ENCODE results near the gene MARK3. TPM values are rescaled to one million over a fixed set of nuclear protein-coding genes. Genes with fewer than 3 reads are reported as not detected.

MARK3 gene
- polyA plus RNA-seq, 1 donor (not counting 4 experiments of a cell fraction or from before 2014, with no cell fraction given) = 133 TPM

- Histone ChIP-seq H3K4me2 (ENCODE audit: control insufficient read depth, extremely low read depth, insufficient read depth, low read depth, low read length) (peak overlapping the region; percentile 58), H3K4me3 (ENCODE audit: control insufficient read depth in 2 of 3, extremely low read depth in 1 of 3, insufficient read depth in 2 of 3, low read depth in 1 of 3, low read length in 3 of 3) (peak overlapping the region in 1 of 3 experiments; percentile 4)
- FAIRE-seq = peak; percentile 65
Measured at GRCh38 chr14:103401223-103402214, 16.3 kb downstream of the MARK3 start.

GRCh38 chr14:103402695-103403094 is 17.5 kb downstream of the MARK3 start:
- peaks cover 51% of the 10 kb centered on the region for H3K4me1 ChIP-seq (ENCODE audit: control insufficient read depth, extremely low read depth, insufficient read depth, low read length)
- H3K9me1 ChIP-seq (ENCODE audit: control insufficient read depth, extremely low read depth, insufficient read depth, low read length) = peaks cover 3% of the 10 kb centered on the region
- H3K79me2 ChIP-seq (ENCODE audit: control insufficient read depth, insufficient read depth, low read length) = peaks cover 92% of the 10 kb centered on the region
- H3K9me3 ChIP-seq (ENCODE audit: control insufficient read depth, low read depth, low read length) = no peaks in the 10 kb centered on the region
- DNase-seq (ENCODE audit: low read depth, low spot score) (no peak), FAIRE-seq (no peak)
- no peak overlapping the region for H2AFZ ChIP-seq (ENCODE audit: control insufficient read depth, low read length)
- peaks cover 57% of the 10 kb centered on the region for H4K20me1 ChIP-seq (ENCODE audit: control insufficient read depth, extremely low read depth, insufficient read depth, low read length)
- no peaks in the 10 kb centered on the region for H3K27me3 ChIP-seq (ENCODE audit: control insufficient read depth, extremely low read depth, insufficient read depth, low read length)
- H3K9ac ChIP-seq (ENCODE audit: control insufficient read depth, extremely low read depth, insufficient read depth, low read length) = no peak overlapping the region
- TF ChIP-seq EZH2 (IDR thresholded peaks at IDR 0.05; ENCODE audit: low read length) = no peak
- no peak for TF ChIP-seq CTCF (optimal IDR thresholded peaks at IDR 0.05 in 1 of 3, IDR thresholded peaks at IDR 0.05 in 1 of 3, conservative IDR thresholded peaks at IDR 0.05 in 1 of 3; ENCODE audit: extremely low read depth in 1 of 3, insufficient read depth in 2 of 3, low read length in 3 of 3)
- dilution Hi-C loops (cut with MboI; ENCODE audit: extremely low pct_ligation_motif_present, low sequenced_read_pairs) = no loop called here
- H3K36me3 ChIP-seq (ENCODE audit: control insufficient read depth in 2 of 2, extremely low read depth in 1 of 2, insufficient read depth in 2 of 2, low read length in 2 of 2) = peaks cover 4 to 5% of the 10 kb centered on the region in 2 experiments
- H3K4me2 ChIP-seq (ENCODE audit: control insufficient read depth, extremely low read depth, insufficient read depth, low read depth, low read length) = no peak overlapping the region
- H3K4me3 ChIP-seq (ENCODE audit: control insufficient read depth in 2 of 3, extremely low read depth in 1 of 3, insufficient read depth in 2 of 3, low read depth in 1 of 3, low read length in 3 of 3) = no peak overlapping the region
- peak overlapping the region; percentile 23 for H3K27ac ChIP-seq (ENCODE audit: control insufficient read depth, insufficient read depth, low read length)

More at GRCh38 chr14:103401223-103402214, 16.3 kb downstream of the MARK3 start:
- peak overlapping the region; percentile 59 for H3K27ac ChIP-seq (ENCODE audit: control insufficient read depth, insufficient read depth, low read length)
- no peak for DNase-seq (ENCODE audit: low read depth, low spot score)
- H3K9me1 ChIP-seq (ENCODE audit: control insufficient read depth, extremely low read depth, insufficient read depth, low read length) = peaks cover 3% of the 10 kb centered on the region
- dilution Hi-C loops (cut with MboI; ENCODE audit: extremely low pct_ligation_motif_present, low sequenced_read_pairs) = no loop called here
- no peaks in the 10 kb centered on the region for H3K27me3 ChIP-seq (ENCODE audit: control insufficient read depth, extremely low read depth, insufficient read depth, low read length)
- H3K9ac ChIP-seq (ENCODE audit: control insufficient read depth, extremely low read depth, insufficient read depth, low read length) = peak overlapping the region; percentile 9
- H3K79me2 ChIP-seq (ENCODE audit: control insufficient read depth, insufficient read depth, low read length) = peaks cover 94% of the 10 kb centered on the region
- H2AFZ ChIP-seq (ENCODE audit: control insufficient read depth, low read length) = no peak overlapping the region
- H4K20me1 ChIP-seq (ENCODE audit: control insufficient read depth, extremely low read depth, insufficient read depth, low read length) = peaks cover 60% of the 10 kb centered on the region
- peaks cover 5 to 8% of the 10 kb centered on the region in 2 experiments for H3K36me3 ChIP-seq (ENCODE audit: control insufficient read depth in 2 of 2, extremely low read depth in 1 of 2, insufficient read depth in 2 of 2, low read length in 2 of 2)
- peaks cover 53% of the 10 kb centered on the region for H3K4me1 ChIP-seq (ENCODE audit: control insufficient read depth, extremely low read depth, insufficient read depth, low read length)
- TF ChIP-seq CTCF (optimal IDR thresholded peaks at IDR 0.05 in 1 of 3, IDR thresholded peaks at IDR 0.05 in 1 of 3, conservative IDR thresholded peaks at IDR 0.05 in 1 of 3; ENCODE audit: extremely low read depth in 1 of 3, insufficient read depth in 2 of 3, low read length in 3 of 3) (no peak), EZH2 (IDR thresholded peaks at IDR 0.05; ENCODE audit: low read length) (no peak)
- H3K9me3 ChIP-seq (ENCODE audit: control insufficient read depth, low read depth, low read length) = no peaks in the 10 kb centered on the region
